ENCODE data around the gene RPS6KB2. TPM values are rescaled to one million over a fixed set of nuclear protein-coding genes. Genes with fewer than 3 reads are reported as not detected.
A peak's percentile ranks its signal among the peaks of the same experiment; 100 is the strongest.
"Not testable (repeated sequence)": the region's sequence is repeated elsewhere in the genome, so short reads cannot be mapped to it uniquely, and the experiment has no call there.

Gene RPS6KB2
- total RNA-seq, 5 donors from 2014 or later (not counting 1 experiment from before 2014, with no cell fraction given) = 60.3 to 88.0 (median 81.9) TPM

GRCh38 chr11:67477344-67478050 is 49.2 kb downstream of the RPS6KB2 start:
- H3K27ac Mint-ChIP-seq; H3K36me3 ChIP-seq (ENCODE audit: control insufficient read depth in 2 of 2, extremely low read depth in 1 of 2, insufficient read depth in 1 of 2, low read length in 1 of 2); H3K27me3 Mint-ChIP-seq; H3K9me3 ChIP-seq; H3K27me3 ChIP-seq (replicated peaks in 1 of 2; ENCODE audit: control insufficient read depth in 2 of 2, extremely low read depth in 1 of 2, insufficient read depth in 2 of 2, low read length in 1 of 2); H3K4me3 ChIP-seq (ENCODE audit: control insufficient read depth in 1 of 2, extremely low read depth in 1 of 2, low read length in 1 of 2); H3K27ac ChIP-seq (ENCODE audit: low read length); H3K4me3 Mint-ChIP-seq; DNase-seq; ATAC-seq (replicated peaks in 1 of 4); H3K4me1 Mint-ChIP-seq; H3K36me3 Mint-ChIP-seq; H3K9me3 Mint-ChIP-seq: not testable (repeated sequence)
- H3K4me1 ChIP-seq (ENCODE audit: control insufficient read depth in 1 of 2, extremely low read depth in 1 of 2, insufficient read depth in 2 of 2, low read length in 2 of 2) = peaks cover 0 to 10% of the 10 kb centered on the region in 2 experiments
- no CpG with 5 or more reads among the region's 16 CpGs for WGBS (ENCODE audit: insufficient coverage)
- ChIA-PET CTCF (interaction anchor here in 1 of 2 donors (0.7 kb wide), 1 partner anchor 48 kb away, joined by 8 read pairs; no protein-coding TSS in a partner anchor), POLR2A (interaction anchor here in 1 of 2 donors (0.6 kb wide), 1 partner anchor 66 kb away, joined by 11 read pairs; no protein-coding TSS in a partner anchor)

- WGBS (ENCODE audit: insufficient coverage) = 22% methylated on average over 12 of the region's 19 CpGs
- Histone ChIP-seq H3K9me3 (no peaks in the 10 kb centered on the region), H3K27me3 (replicated peaks in 1 of 2; ENCODE audit: control insufficient read depth in 2 of 2, extremely low read depth in 1 of 2, insufficient read depth in 2 of 2, low read length in 1 of 2) (no peaks in the 10 kb centered on the region), H3K4me3 (ENCODE audit: control insufficient read depth in 1 of 2, extremely low read depth in 1 of 2, low read length in 1 of 2) (peak overlapping the region; percentile 62 to 77), H3K27ac (ENCODE audit: low read length) (peak overlapping the region; percentile 93), H3K4me1 (ENCODE audit: control insufficient read depth in 1 of 2, extremely low read depth in 1 of 2, insufficient read depth in 2 of 2, low read length in 2 of 2) (peaks cover 23 to 54% of the 10 kb centered on the region in 2 experiments), H3K36me3 (ENCODE audit: control insufficient read depth in 2 of 2, extremely low read depth in 1 of 2, insufficient read depth in 1 of 2, low read length in 1 of 2) (peaks cover 4 to 8% of the 10 kb centered on the region in 2 donors)
- H3K27ac Mint-ChIP-seq = peak overlapping the region; percentile 99
- H3K4me3 Mint-ChIP-seq = peak overlapping the region; percentile 86 to 98 (median 95)
- H3K27me3 Mint-ChIP-seq = no peaks in the 10 kb centered on the region
- POLR2A ChIA-PET = no interaction called here
- peak; percentile 2 to 5 (median 4) for ATAC-seq (replicated peaks in 1 of 4)
- H3K9me3 Mint-ChIP-seq = no peaks in the 10 kb centered on the region
- CTCF ChIA-PET = interaction anchor here in 1 of 2 donors (0.7 to 1.0 kb wide), 4 partner anchors 14 to 109 kb away, joined by 3 to 8 read pairs (median 4); partner anchors contain the start of genes CLCF1 and PPP1CA
- DNase-seq = no peak
- peaks cover 5% of the 10 kb centered on the region for H3K36me3 Mint-ChIP-seq
- H3K4me1 Mint-ChIP-seq = peaks cover 45 to 47% (median 47%) of the 10 kb centered on the region in 3 donors
Measured at GRCh38 chr11:67482275-67482826, 54.1 kb downstream of the RPS6KB2 start.

GRCh38 chr11:67482827-67483798 is 54.8 kb downstream of the RPS6KB2 start, which contains the start of gene AIP:
Gene AIP, plus strand, starts transcription at chr11:67483026. Its CDS starts 133 bp downstream, at chr11:67483159.
- H3K9me3 Mint-ChIP-seq = no peaks in the 10 kb centered on the region
- H3K36me3 ChIP-seq (ENCODE audit: control insufficient read depth in 2 of 2, extremely low read depth in 1 of 2, insufficient read depth in 1 of 2, low read length in 1 of 2) = peaks cover 4 to 16% of the 10 kb centered on the region in 2 donors
- DNase-seq (peak; percentile 93 to 99 (median 97)), ATAC-seq (replicated peaks in 1 of 4) (peak; percentile 77 to 84 (median 83))
- no peaks in the 10 kb centered on the region for H3K9me3 ChIP-seq
- peaks cover 23 to 62% of the 10 kb centered on the region in 2 experiments for H3K4me1 ChIP-seq (ENCODE audit: control insufficient read depth in 1 of 2, extremely low read depth in 1 of 2, insufficient read depth in 2 of 2, low read length in 2 of 2)
- CTCF ChIA-PET = interaction anchor here in 1 of 2 donors (0.7 to 1.0 kb wide), 3 partner anchors 23 to 110 kb away, joined by 3 to 8 read pairs (median 4); partner anchors contain the start of genes CLCF1 and PPP1CA
- H3K27me3 ChIP-seq (replicated peaks in 1 of 2; ENCODE audit: control insufficient read depth in 2 of 2, extremely low read depth in 1 of 2, insufficient read depth in 2 of 2, low read length in 1 of 2) = no peaks in the 10 kb centered on the region
- peak within 1 kb of the TSS; percentile 86 to 98 (median 95) for H3K4me3 Mint-ChIP-seq
- peak within 1 kb of the TSS; percentile 62 to 77 for H3K4me3 ChIP-seq (ENCODE audit: control insufficient read depth in 1 of 2, extremely low read depth in 1 of 2, low read length in 1 of 2)
- POLR2A ChIA-PET = no interaction called here
- peak within 1 kb of the TSS; percentile 93 for H3K27ac ChIP-seq (ENCODE audit: low read length)
- no peaks in the 10 kb centered on the region for H3K27me3 Mint-ChIP-seq
- H3K36me3 Mint-ChIP-seq = peaks cover 12% of the 10 kb centered on the region
- 1% methylated on average over 48 of the region's 60 CpGs for WGBS (ENCODE audit: insufficient coverage)
- H3K27ac Mint-ChIP-seq = peak within 1 kb of the TSS; percentile 99
- peaks cover 52 to 55% (median 54%) of the 10 kb centered on the region in 3 donors for H3K4me1 Mint-ChIP-seq

- Histone ChIP-seq H3K27me3 (replicated peaks in 1 of 2; ENCODE audit: control insufficient read depth in 2 of 2, extremely low read depth in 1 of 2, insufficient read depth in 2 of 2, low read length in 1 of 2) (no peaks in the 10 kb centered on the region), H3K4me1 (ENCODE audit: control insufficient read depth in 1 of 2, extremely low read depth in 1 of 2, insufficient read depth in 2 of 2, low read length in 2 of 2) (peaks cover 23 to 71% of the 10 kb centered on the region in 2 experiments), H3K4me3 (ENCODE audit: control insufficient read depth in 1 of 2, extremely low read depth in 1 of 2, low read length in 1 of 2) (peak overlapping the region; percentile 62 to 77), H3K36me3 (ENCODE audit: control insufficient read depth in 2 of 2, extremely low read depth in 1 of 2, insufficient read depth in 1 of 2, low read length in 1 of 2) (peaks cover 4 to 24% of the 10 kb centered on the region in 2 donors), H3K9me3 (no peaks in the 10 kb centered on the region), H3K27ac (ENCODE audit: low read length) (peak overlapping the region; percentile 93)
- WGBS (ENCODE audit: insufficient coverage) = 6% methylated on average over 13 of the region's 16 CpGs
- CTCF ChIA-PET = interaction anchor here in 1 of 2 donors (0.6 kb wide), 1 partner anchor 116 kb away, joined by 5 read pairs; no protein-coding TSS in a partner anchor
- Mint-ChIP-seq H3K4me3 (peak overlapping the region; percentile 86 to 98 (median 95)), H3K9me3 (no peaks in the 10 kb centered on the region), H3K27ac (peak overlapping the region; percentile 99), H3K27me3 (no peaks in the 10 kb centered on the region), H3K36me3 (peaks cover 13% of the 10 kb centered on the region), H3K4me1 (peaks cover 60 to 64% (median 61%) of the 10 kb centered on the region in 3 donors)
- ATAC-seq (replicated peaks in 1 of 4) (peak; percentile 44 to 65 (median 51)), DNase-seq (peak in 34 of 35 experiments; percentile 27 to 87 (median 65))
- POLR2A ChIA-PET = no interaction called here
Measured at GRCh38 chr11:67483831-67484665, 55.8 kb downstream of the RPS6KB2 start.

GRCh38 chr11:67484847-67485311 is 56.6 kb downstream of the RPS6KB2 start:
- CTCF ChIA-PET = interaction anchor here in 1 of 2 donors (0.6 to 1.0 kb wide), 2 partner anchors 71 to 139 kb away, joined by 3 to 5 read pairs; no protein-coding TSS in a partner anchor
- H3K9me3 Mint-ChIP-seq = no peaks in the 10 kb centered on the region
- peak overlapping the region; percentile 99 for H3K27ac Mint-ChIP-seq
- Histone ChIP-seq H3K36me3 (ENCODE audit: control insufficient read depth in 2 of 2, extremely low read depth in 1 of 2, insufficient read depth in 1 of 2, low read length in 1 of 2) (peaks cover 8 to 33% of the 10 kb centered on the region in 2 donors), H3K4me3 (ENCODE audit: control insufficient read depth in 1 of 2, extremely low read depth in 1 of 2, low read length in 1 of 2) (peak overlapping the region; percentile 62 to 77), H3K27me3 (replicated peaks in 1 of 2; ENCODE audit: control insufficient read depth in 2 of 2, extremely low read depth in 1 of 2, insufficient read depth in 2 of 2, low read length in 1 of 2) (no peaks in the 10 kb centered on the region), H3K27ac (ENCODE audit: low read length) (peak overlapping the region; percentile 93), H3K9me3 (no peaks in the 10 kb centered on the region), H3K4me1 (ENCODE audit: control insufficient read depth in 1 of 2, extremely low read depth in 1 of 2, insufficient read depth in 2 of 2, low read length in 2 of 2) (peaks cover 23 to 76% of the 10 kb centered on the region in 2 experiments)
- peaks cover 17% of the 10 kb centered on the region for H3K36me3 Mint-ChIP-seq
- H3K4me3 Mint-ChIP-seq = peak overlapping the region; percentile 86 to 98 (median 95)
- POLR2A ChIA-PET = interaction anchor here in 1 of 2 donors (0.7 kb wide), 1 partner anchor 64 kb away, joined by 6 read pairs; no protein-coding TSS in a partner anchor
- DNase-seq (peak in 28 of 35 experiments; percentile 28 to 76 (median 52)), ATAC-seq (replicated peaks in 1 of 4) (peak in 1 of 4 experiments; percentile 13)
- no peaks in the 10 kb centered on the region for H3K27me3 Mint-ChIP-seq
- WGBS (ENCODE audit: insufficient coverage) = under 1% methylated on average over 8 of the region's 11 CpGs
- peaks cover 65 to 69% (median 66%) of the 10 kb centered on the region in 3 donors for H3K4me1 Mint-ChIP-seq
